HFFc6 (cell line): Measurements from ENCODE around the gene RAB3D. TPM values are rescaled to one million over a fixed set of nuclear protein-coding genes. Genes with fewer than 3 reads are reported as not detected.

Experiments
- DNase-seq: peaks from one replicate; pipeline ENCODE4 v3.0.0-alpha.2; 2018
- H3K27ac Mint-ChIP-seq: 2 replicates; pipeline ENCODE4 v1.8.0; 2020; ENCODE audit warnings: mild to moderate bottlenecking, mixed read lengths
- H3K27me3 Mint-ChIP-seq: 2 replicates; pipeline ENCODE4 v1.8.0; 2021; ENCODE audit warnings: mild to moderate bottlenecking, moderate library complexity, mixed read lengths; ENCODE audit not compliant: insufficient read depth
- H3K36me3 Mint-ChIP-seq: 2 replicates; pipeline ENCODE4 v1.8.0; 2021; ENCODE audit warnings: low read depth, mixed read lengths
- H3K4me1 Mint-ChIP-seq: 2 replicates; pipeline ENCODE4 v1.8.0; 2020; ENCODE audit warnings: low read depth, mixed read lengths
- H3K4me3 Mint-ChIP-seq: 2 replicates; pipeline ENCODE4 v1.8.0; 2020; ENCODE audit warnings: mild to moderate bottlenecking, moderate library complexity, mixed read lengths
- H3K9me3 Mint-ChIP-seq: 2 replicates; pipeline ENCODE4 v1.8.0; 2020; ENCODE audit warnings: mild to moderate bottlenecking, mixed read lengths
- CTCF ChIP-seq: fragments of 200-600 bp; sonication (generic); IDR thresholded peaks from 2 replicates; pipeline ENCODE4 v1.5.0; 2021; ENCODE audit warnings: antibody characterized with exemption, mild to moderate bottlenecking
- total RNA-seq, 6 experiments: library from RNA; stranded (reverse); fragmentation: NEBNext Ultra II Directional; extraction: Animal tissue kit (Norgen Biotek cat#: 25700); gene quantifications; 2 replicates in 1 of 6; 3 replicates in 5 of 6; pipeline ENCODE4 v1.2.3, GENCODE V29; 2021

RAB3D gene
- total RNA-seq, 6 experiments from 2014 or later, result 6.7 to 11.1 (median 8.7) TPM

GRCh38 chr19:11377237-11377636, 37.8 kb upstream of the RAB3D start:
- DNase-seq, result peak; percentile 85
- peak overlapping the region; percentile 70 for H3K4me3 Mint-ChIP-seq
- H3K36me3 Mint-ChIP-seq, result no peaks in the 10 kb centered on the region; the same call in 1 of the 2 replicates
- no peaks in the 10 kb centered on the region; the same call in 1 of the 2 replicates for H3K27me3 Mint-ChIP-seq
- TF ChIP-seq CTCF, result no peak
- H3K27ac Mint-ChIP-seq, result peak overlapping the region; percentile 94
- H3K9me3 Mint-ChIP-seq, result no peaks in the 10 kb centered on the region
- H3K4me1 Mint-ChIP-seq, result peaks cover 49% of the 10 kb centered on the region

GRCh38 chr19:11375143-11375948, 35.9 kb upstream of the RAB3D start:
- Mint-ChIP-seq H3K27me3 (no peaks in the 10 kb centered on the region; the same call in 1 of the 2 replicates), H3K4me3 (no peak overlapping the region), H3K4me1 (peaks cover 36% of the 10 kb centered on the region), H3K9me3 (no peaks in the 10 kb centered on the region), H3K27ac (no peak overlapping the region), H3K36me3 (no peaks in the 10 kb centered on the region; the same call in none of the 2 replicates)
- no peak for DNase-seq
- TF ChIP-seq CTCF, result no peak

DNA sequence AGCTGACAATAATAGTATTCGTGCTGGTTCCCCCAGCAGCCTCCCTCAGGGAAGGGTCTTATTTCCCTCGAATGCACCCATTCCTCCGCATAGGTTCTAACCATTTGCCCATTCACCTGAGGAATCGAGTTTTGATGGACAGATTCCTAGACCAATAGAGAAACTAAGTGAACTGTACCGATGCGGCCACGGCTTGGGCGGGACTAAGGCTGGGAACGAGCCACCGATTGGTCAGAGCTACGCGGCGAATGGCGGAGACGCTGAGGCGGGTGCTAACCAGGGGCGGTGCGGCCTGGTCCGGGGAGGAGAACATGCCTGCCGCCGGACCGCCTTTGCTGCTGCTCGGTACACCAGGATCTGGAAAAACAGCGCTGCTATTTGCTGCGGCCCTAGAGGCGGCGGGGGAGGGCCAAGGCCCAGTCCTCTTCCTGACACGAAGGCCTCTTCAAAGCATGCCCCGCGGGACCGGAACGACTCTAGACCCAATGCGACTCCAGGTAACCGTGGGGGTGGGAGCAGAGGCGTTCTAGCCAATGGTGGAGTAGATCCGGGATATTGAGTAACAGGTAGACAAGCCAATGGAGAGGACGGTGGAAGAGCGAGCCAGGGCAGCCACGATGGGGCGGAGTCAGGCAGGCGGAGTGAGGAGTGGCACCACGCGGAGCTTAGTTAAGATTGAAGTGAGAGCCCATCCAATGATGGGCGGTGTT, 35.1 kb upstream of the RAB3D start, which contains the start of gene SWSAP1:
SWSAP1 (plus strand) TSS at position 234 of the 710 bp plus-strand sequence; CDS start at position 249, 15 bp downstream.
- Mint-ChIP-seq H3K27ac (0 out of 2 replicates have a peak within 1 kb of the TSS, but pooled peaks have one; percentile 33), H3K27me3 (no peaks in the 10 kb centered on the region; the same call in 1 of the 2 replicates), H3K4me1 (peaks cover 29% of the 10 kb centered on the region; the same call in 1 of the 2 replicates), H3K9me3 (no peaks in the 10 kb centered on the region), H3K36me3 (no peaks in the 10 kb centered on the region; the same call in none of the 2 replicates), H3K4me3 (no peak within 1 kb of the TSS)
- DNase-seq, result peak; percentile 100
- no peak for TF ChIP-seq CTCF

DNA sequence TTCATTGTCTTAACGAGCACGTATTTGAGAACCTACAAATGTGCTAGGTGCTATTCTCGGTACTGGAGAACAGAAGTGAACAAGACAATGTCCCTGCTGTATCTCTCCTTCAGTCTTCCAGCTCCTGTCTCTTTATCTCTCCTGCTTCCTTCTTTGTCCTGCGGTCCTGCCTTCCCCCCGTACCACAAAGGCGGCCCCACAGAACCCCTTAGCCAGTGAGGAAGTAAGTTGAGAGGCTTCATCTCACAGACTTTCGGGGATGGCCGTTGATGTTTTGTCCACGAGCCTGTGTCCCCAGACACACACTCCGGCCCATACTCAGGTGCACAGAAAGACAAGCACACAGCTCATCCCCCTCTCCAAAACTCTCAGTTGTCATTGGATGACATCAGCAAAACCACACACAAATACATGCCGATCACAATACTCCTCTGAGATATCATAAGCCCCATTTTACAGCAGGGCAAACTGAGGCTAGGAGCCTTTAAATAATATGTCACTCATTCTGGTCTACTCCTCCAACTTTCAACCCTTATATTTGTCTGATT, 34.5 kb upstream of the RAB3D start:
- H3K9me3 Mint-ChIP-seq, result no peaks in the 10 kb centered on the region
- no peaks in the 10 kb centered on the region; the same call in none of the 2 replicates for H3K36me3 Mint-ChIP-seq
- no peaks in the 10 kb centered on the region; the same call in 1 of the 2 replicates for H3K27me3 Mint-ChIP-seq
- peaks cover 28% of the 10 kb centered on the region; the same call in 1 of the 2 replicates for H3K4me1 Mint-ChIP-seq
- DNase-seq, result no peak
- 0 out of 2 replicates have a peak overlapping the region, but pooled peaks have one; percentile 33 for H3K27ac Mint-ChIP-seq
- no peak overlapping the region for H3K4me3 Mint-ChIP-seq
- no peak for TF ChIP-seq CTCF

GRCh38 chr19:11373166-11373884, 33.9 kb upstream of the RAB3D start:
- DNase-seq, result peak; percentile 5
- Mint-ChIP-seq H3K9me3 (no peaks in the 10 kb centered on the region), H3K27ac (peak overlapping the region; percentile 33; the same call in 1 of the 2 replicates), H3K4me3 (no peak overlapping the region; the same call in 1 of the 2 replicates), H3K36me3 (no peaks in the 10 kb centered on the region; the same call in none of the 2 replicates), H3K27me3 (no peaks in the 10 kb centered on the region; the same call in 1 of the 2 replicates), H3K4me1 (peaks cover 22% of the 10 kb centered on the region; the same call in 1 of the 2 replicates)
- TF ChIP-seq CTCF, result no peak
